ENCODE results near the gene TMCO1. TPM values are rescaled to one million over a fixed set of nuclear protein-coding genes. Genes with fewer than 3 reads are reported as not detected.
"Not testable (repeated sequence)": the region's sequence is repeated elsewhere in the genome, so short reads cannot be mapped to it uniquely, and the experiment has no call there.

The TMCO1 gene
- total RNA-seq, 1 donor from 2014 or later: 101 TPM

GRCh38 chr1:165686121-165686970, 82.3 kb downstream of the TMCO1 start:
- Mint-ChIP-seq H3K4me1 (ENCODE audit: unreplicated experiment) (no peaks in the 10 kb centered on the region), H3K36me3 (ENCODE audit: unreplicated experiment) (peaks cover 59% of the 10 kb centered on the region), H3K27ac (ENCODE audit: unreplicated experiment) (no peak overlapping the region), H3K27me3 (ENCODE audit: unreplicated experiment) (no peaks in the 10 kb centered on the region), H3K9me3 (ENCODE audit: unreplicated experiment) (peaks cover 7% of the 10 kb centered on the region), H3K4me3 (ENCODE audit: unreplicated experiment) (no peak overlapping the region)
- no peak for DNase-seq (ENCODE audit: extremely low spot score, unreplicated experiment)
- TF ChIP-seq CTCF (IDR thresholded peaks at IDR 0.05): no peak

GRCh38 chr1:165683848-165684485, 84.7 kb downstream of the TMCO1 start:
- H3K27me3 Mint-ChIP-seq (ENCODE audit: unreplicated experiment): no peaks in the 10 kb centered on the region
- H3K36me3 Mint-ChIP-seq (ENCODE audit: unreplicated experiment): peaks cover 71% of the 10 kb centered on the region
- no peak overlapping the region for H3K27ac Mint-ChIP-seq (ENCODE audit: unreplicated experiment)
- DNase-seq (ENCODE audit: extremely low spot score, unreplicated experiment): no peak
- no peak for TF ChIP-seq CTCF (IDR thresholded peaks at IDR 0.05)
- no peaks in the 10 kb centered on the region for H3K4me1 Mint-ChIP-seq (ENCODE audit: unreplicated experiment)
- peaks cover 7% of the 10 kb centered on the region for H3K9me3 Mint-ChIP-seq (ENCODE audit: unreplicated experiment)
- H3K4me3 Mint-ChIP-seq (ENCODE audit: unreplicated experiment): no peak overlapping the region

GRCh38 chr1:165680773-165681172, 87.9 kb downstream of the TMCO1 start:
- not testable (repeated sequence) for DNase-seq (ENCODE audit: extremely low spot score, unreplicated experiment); H3K9me3 Mint-ChIP-seq (ENCODE audit: unreplicated experiment); H3K4me3 Mint-ChIP-seq (ENCODE audit: unreplicated experiment); H3K4me1 Mint-ChIP-seq (ENCODE audit: unreplicated experiment); H3K27ac Mint-ChIP-seq (ENCODE audit: unreplicated experiment); H3K27me3 Mint-ChIP-seq (ENCODE audit: unreplicated experiment)
- peaks cover 69% of the 10 kb centered on the region for H3K36me3 Mint-ChIP-seq (ENCODE audit: unreplicated experiment)

- no peak overlapping the region for H3K27ac Mint-ChIP-seq (ENCODE audit: unreplicated experiment)
- DNase-seq (ENCODE audit: extremely low spot score, unreplicated experiment): no peak
- TF ChIP-seq CTCF (IDR thresholded peaks at IDR 0.05): no peak
- H3K27me3 Mint-ChIP-seq (ENCODE audit: unreplicated experiment): no peaks in the 10 kb centered on the region
- H3K36me3 Mint-ChIP-seq (ENCODE audit: unreplicated experiment): peaks cover 69% of the 10 kb centered on the region
- H3K9me3 Mint-ChIP-seq (ENCODE audit: unreplicated experiment): peaks cover 8% of the 10 kb centered on the region
- H3K4me1 Mint-ChIP-seq (ENCODE audit: unreplicated experiment): peaks cover 4% of the 10 kb centered on the region
- H3K4me3 Mint-ChIP-seq (ENCODE audit: unreplicated experiment): no peak overlapping the region
Observed at GRCh38 chr1:165680303-165680702, 88.4 kb downstream of the TMCO1 start.

- Mint-ChIP-seq H3K4me1 (ENCODE audit: unreplicated experiment) (peaks cover 5% of the 10 kb centered on the region), H3K4me3 (ENCODE audit: unreplicated experiment) (no peak overlapping the region), H3K27ac (ENCODE audit: unreplicated experiment) (no peak overlapping the region), H3K36me3 (ENCODE audit: unreplicated experiment) (peaks cover 66% of the 10 kb centered on the region), H3K27me3 (ENCODE audit: unreplicated experiment) (no peaks in the 10 kb centered on the region), H3K9me3 (ENCODE audit: unreplicated experiment) (peaks cover 8% of the 10 kb centered on the region)
- no peak for TF ChIP-seq CTCF (IDR thresholded peaks at IDR 0.05)
- no peak for DNase-seq (ENCODE audit: extremely low spot score, unreplicated experiment)
Observed at GRCh38 chr1:165679282-165680036, 89.2 kb downstream of the TMCO1 start.
